GM12892 (cell line): ENCODE measurements around the gene ARFGAP3.

Source experiments
- POLR2A ChIP-seq: IDR thresholded peaks from 2 replicates; pipeline ENCODE4 v1.6.1; 2011; ENCODE audit warnings: low read depth, low read length, control low read depth
- POLR2AphosphoS5 ChIP-seq: IDR thresholded peaks from 2 replicates; pipeline ENCODE4 v1.6.1; 2011; ENCODE audit warnings: low read depth, low read length, control low read depth
- TAF1 ChIP-seq: IDR thresholded peaks from 2 replicates; pipeline ENCODE4 v1.6.1; 2011; ENCODE audit warnings: low read depth, mild to moderate bottlenecking, control low read depth, low read length, borderline replicate concordance

DNA sequence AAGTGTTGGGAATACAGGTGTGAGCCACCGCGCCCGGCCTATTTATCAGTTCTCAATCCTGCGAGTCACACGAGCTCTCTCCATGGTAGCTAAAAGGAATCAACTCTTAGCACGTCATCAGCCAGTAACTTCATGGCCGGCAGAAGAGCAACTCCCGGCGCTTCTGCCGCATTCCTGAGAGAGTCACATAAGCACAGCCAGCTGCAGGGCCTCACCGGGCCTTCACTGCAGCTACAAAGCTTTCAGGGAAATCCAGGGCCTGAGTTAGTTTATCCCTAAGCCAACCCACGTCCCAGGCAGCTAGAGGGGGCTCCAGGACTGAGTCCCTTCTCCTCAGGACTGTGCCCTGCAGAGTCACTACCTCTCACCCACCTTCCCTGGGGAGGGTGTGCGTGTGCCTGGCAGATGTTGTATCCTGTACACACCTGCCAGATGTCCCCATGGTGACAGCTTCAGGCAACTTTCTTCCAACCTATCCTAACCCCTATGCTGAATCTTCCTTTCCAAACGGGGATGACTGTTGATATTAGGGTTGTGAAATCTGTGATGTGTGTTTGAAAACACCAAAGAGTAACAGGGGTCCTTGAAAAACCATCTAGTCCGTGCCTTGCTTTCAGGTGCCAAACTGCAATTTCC is 45.9 kb upstream of the ARFGAP3 start:
- TF ChIP-seq POLR2AphosphoS5 (no peak), POLR2A (no peak), TAF1 (no peak)
